ENCODE results near the gene MEF2C. TPM values are rescaled to one million over a fixed set of nuclear protein-coding genes. Genes with fewer than 3 reads are reported as not detected.

Gene MEF2C
- total and polyA plus RNA-seq, 2 of the 13 experiments (the other 11 are each of a cell fraction or from before 2014, with no cell fraction given), result 0.02 TPM; not detected in 1

DNA sequence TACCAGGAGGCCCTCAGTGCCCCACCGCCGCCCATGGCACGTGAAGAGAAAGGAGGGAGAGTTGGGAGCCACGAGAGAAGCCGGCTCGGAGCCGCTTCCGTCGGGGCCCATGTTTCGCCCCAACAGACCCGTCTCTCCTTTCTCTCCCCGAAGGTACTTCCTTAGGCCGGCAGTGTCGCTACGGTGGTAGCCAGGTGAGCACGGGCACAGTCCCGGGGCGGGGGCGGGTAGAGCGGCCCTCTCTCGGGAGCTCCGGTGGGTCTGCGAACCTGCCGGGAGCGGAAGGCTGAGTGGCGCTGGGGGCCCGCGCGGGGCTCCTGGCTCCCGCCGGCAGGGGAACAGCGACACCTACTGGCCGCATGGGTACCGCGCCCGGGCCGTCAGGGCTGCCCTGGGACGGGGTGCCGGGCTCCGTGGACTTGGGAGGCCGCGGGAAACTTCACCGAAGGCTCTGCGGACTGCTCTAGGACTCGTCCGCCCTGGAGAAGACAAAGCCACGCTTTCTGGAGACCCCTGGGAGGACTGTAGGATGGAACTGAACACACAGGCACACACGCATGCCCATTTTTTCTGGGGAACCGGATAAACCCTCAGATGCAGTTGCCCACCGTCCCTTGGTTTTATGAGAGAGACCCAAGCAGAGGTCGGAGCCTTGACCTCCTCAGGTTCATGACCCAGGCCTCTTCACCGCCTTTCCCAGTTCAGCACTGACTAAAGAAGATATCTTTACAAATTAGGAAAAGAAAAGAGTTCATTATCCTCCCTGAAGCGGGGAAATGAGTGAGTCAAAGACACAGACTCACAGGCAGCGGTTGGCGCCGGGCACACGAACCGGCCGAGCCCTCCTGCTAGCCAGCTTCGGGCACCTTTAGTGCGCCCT is 202.5 kb downstream of the MEF2C start:
- H3K36me3 ChIP-seq (replicated peaks in 1 of 2; ENCODE audit: control insufficient read depth in 1 of 2, insufficient read depth in 2 of 2, low read length in 2 of 2), result no peaks in the 10 kb centered on the region
- H3K27ac ChIP-seq (ENCODE audit: extremely low read length, insufficient read depth, low read length), result no peak overlapping the region
- peaks cover 2 to 74% of the 10 kb centered on the region in 2 experiments; a peak in 4 of 5 replicates for H3K27me3 ChIP-seq (ENCODE audit: control insufficient read depth in 1 of 2, insufficient read depth in 2 of 2, low read length in 2 of 2)
- no peaks in the 10 kb centered on the region for H4K20me1 ChIP-seq (ENCODE audit: insufficient read depth, low read length)
- POLR2A ChIA-PET, result no interaction called here
- H3K4me1 ChIP-seq (ENCODE audit: insufficient read depth, low read length), result no peaks in the 10 kb centered on the region
- H3K4me3 ChIP-seq (replicated peaks in 1 of 3; ENCODE audit: insufficient read depth in 1 of 3, low read depth in 2 of 3, low read length in 3 of 3), result peak overlapping the region; percentile 19 to 53 (median 40); a peak in 3 of 6 replicates
- BruUV-seq (replicated peaks), result no TSS peak
- ATAC-seq (peak; percentile 97), DNase-seq (ENCODE audit: low spot score) (peak; percentile 13), FAIRE-seq (no peak)
- in situ Hi-C loops (cut with HindIII; ENCODE audit: extremely low pct_ligation_motif_present, low pct_unique_long_range_greater_than_20kb) (loop anchor here (25.0 kb wide), 1 partner anchor 1268 kb away; the partner anchor contains the start of gene CCNH), intact Hi-C loops (cut with micrococcal nuclease; ENCODE audit: unreplicated experiment) (loop anchor here (1.0 kb wide), 2 partner anchors 539 to 899 kb away; no protein-coding TSS in a partner anchor)
- H3K9me3 ChIP-seq (ENCODE audit: low read length), result no peaks in the 10 kb centered on the region
- WGBS (ENCODE audit: low lambda C conversion rate), result 26% methylated on average over 28 of the region's 61 CpGs
- no peak overlapping the region for H2AFZ ChIP-seq (ENCODE audit: low read length)
- no peak overlapping the region for H3K9ac ChIP-seq (ENCODE audit: insufficient read depth, low read depth, low read length)
- peak overlapping the region; percentile 73 for H3K4me2 ChIP-seq (ENCODE audit: low read depth, low read length)
- no peaks in the 10 kb centered on the region for H3K79me2 ChIP-seq (ENCODE audit: insufficient read depth, low read length)
- CTCF ChIA-PET (ENCODE audit: low intra/inter-chr PET ratio, low total read pairs), result interaction anchor here (0.8 to 3.3 kb wide), 4 partner anchors 539 to 899 kb away, joined by 3 to 28 read pairs (median 4); no protein-coding TSS in a partner anchor
- TF ChIP-seq, protein P1, sequence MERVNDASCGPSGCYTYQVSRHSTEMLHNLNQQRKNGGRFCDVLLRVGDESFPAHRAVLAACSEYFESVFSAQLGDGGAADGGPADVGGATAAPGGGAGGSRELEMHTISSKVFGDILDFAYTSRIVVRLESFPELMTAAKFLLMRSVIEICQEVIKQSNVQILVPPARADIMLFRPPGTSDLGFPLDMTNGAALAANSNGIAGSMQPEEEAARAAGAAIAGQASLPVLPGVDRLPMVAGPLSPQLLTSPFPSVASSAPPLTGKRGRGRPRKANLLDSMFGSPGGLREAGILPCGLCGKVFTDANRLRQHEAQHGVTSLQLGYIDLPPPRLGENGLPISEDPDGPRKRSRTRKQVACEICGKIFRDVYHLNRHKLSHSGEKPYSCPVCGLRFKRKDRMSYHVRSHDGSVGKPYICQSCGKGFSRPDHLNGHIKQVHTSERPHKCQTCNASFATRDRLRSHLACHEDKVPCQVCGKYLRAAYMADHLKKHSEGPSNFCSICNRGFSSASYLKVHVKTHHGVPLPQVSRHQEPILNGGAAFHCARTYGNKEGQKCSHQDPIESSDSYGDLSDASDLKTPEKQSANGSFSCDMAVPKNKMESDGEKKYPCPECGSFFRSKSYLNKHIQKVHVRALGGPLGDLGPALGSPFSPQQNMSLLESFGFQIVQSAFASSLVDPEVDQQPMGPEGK (CRISPR knock-in tag; IDR thresholded peaks at IDR 0.05), result peak; percentile 80
- TF ChIP-seq RAD21 (CRISPR knock-in tag; IDR thresholded peaks at IDR 0.05), result peak; percentile 94
- 0 out of 2 replicates have a peak, but pooled peaks have one; percentile 45 for TF ChIP-seq PAX8 (CRISPR knock-in tag; IDR thresholded peaks at IDR 0.05; ENCODE audit: borderline replicate concordance)
- TF ChIP-seq FOXC1 (CRISPR knock-in tag; IDR thresholded peaks at IDR 0.05; ENCODE audit: borderline replicate concordance), result peak; percentile 70; the same call in 1 of the 2 replicates
- TF ChIP-seq ZNF605 (CRISPR knock-in tag; IDR thresholded peaks at IDR 0.05), result peak; percentile 64; the same call in 1 of the 2 replicates
- TF ChIP-seq AHR (CRISPR knock-in tag; IDR thresholded peaks at IDR 0.05), result peak; percentile 74; the same call in 1 of the 2 replicates
- TF ChIP-seq ZFY (CRISPR knock-in tag; IDR thresholded peaks at IDR 0.05), result peak; percentile 24; the same call in 1 of the 2 replicates
- TF ChIP-seq, protein P2, sequence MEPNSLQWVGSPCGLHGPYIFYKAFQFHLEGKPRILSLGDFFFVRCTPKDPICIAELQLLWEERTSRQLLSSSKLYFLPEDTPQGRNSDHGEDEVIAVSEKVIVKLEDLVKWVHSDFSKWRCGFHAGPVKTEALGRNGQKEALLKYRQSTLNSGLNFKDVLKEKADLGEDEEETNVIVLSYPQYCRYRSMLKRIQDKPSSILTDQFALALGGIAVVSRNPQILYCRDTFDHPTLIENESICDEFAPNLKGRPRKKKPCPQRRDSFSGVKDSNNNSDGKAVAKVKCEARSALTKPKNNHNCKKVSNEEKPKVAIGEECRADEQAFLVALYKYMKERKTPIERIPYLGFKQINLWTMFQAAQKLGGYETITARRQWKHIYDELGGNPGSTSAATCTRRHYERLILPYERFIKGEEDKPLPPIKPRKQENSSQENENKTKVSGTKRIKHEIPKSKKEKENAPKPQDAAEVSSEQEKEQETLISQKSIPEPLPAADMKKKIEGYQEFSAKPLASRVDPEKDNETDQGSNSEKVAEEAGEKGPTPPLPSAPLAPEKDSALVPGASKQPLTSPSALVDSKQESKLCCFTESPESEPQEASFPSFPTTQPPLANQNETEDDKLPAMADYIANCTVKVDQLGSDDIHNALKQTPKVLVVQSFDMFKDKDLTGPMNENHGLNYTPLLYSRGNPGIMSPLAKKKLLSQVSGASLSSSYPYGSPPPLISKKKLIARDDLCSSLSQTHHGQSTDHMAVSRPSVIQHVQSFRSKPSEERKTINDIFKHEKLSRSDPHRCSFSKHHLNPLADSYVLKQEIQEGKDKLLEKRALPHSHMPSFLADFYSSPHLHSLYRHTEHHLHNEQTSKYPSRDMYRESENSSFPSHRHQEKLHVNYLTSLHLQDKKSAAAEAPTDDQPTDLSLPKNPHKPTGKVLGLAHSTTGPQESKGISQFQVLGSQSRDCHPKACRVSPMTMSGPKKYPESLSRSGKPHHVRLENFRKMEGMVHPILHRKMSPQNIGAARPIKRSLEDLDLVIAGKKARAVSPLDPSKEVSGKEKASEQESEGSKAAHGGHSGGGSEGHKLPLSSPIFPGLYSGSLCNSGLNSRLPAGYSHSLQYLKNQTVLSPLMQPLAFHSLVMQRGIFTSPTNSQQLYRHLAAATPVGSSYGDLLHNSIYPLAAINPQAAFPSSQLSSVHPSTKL (CRISPR knock-in tag; IDR thresholded peaks at IDR 0.05), result peak; percentile 32; the same call in 1 of the 2 replicates
- TF ChIP-seq CBFB (CRISPR knock-in tag; IDR thresholded peaks at IDR 0.05), result peak; percentile 62; the same call in 1 of the 2 replicates
- TF ChIP-seq, protein P3, sequence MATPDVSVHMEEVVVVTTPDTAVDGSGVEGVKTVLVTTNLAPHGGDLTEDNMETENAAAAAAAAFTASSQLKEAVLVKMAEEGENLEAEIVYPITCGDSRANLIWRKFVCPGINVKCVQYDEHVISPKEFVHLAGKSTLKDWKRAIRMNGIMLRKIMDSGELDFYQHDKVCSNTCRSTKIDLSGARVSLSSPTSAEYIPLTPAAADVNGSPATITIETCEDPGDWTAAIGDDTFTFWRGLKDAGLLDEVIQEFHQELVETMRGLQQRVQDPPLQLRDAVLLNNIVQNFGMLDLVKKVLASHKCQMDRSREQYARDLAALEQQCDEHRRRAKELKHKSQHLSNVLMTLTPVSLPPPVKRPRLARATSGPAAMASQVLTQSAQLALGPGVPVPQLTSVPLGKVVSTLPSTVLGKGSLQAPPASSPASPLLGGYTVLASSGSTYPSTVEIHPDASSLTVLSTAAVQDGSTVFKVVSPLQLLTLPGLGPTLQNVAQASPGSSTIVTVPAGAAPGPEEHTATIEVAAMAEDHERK (CRISPR knock-in tag; IDR thresholded peaks at IDR 0.05; ENCODE audit: low read depth), result no peak
- 0 out of 2 replicates have a peak, but pooled peaks have one; percentile 36 for TF ChIP-seq EED (CRISPR knock-in tag; IDR thresholded peaks at IDR 0.05)
- TF ChIP-seq STAG1 (CRISPR knock-in tag; IDR thresholded peaks at IDR 0.05), result peak; percentile 94
- TF ChIP-seq ZNF547 (CRISPR knock-in tag; IDR thresholded peaks at IDR 0.05), result peak; percentile 28; the same call in 1 of the 2 replicates
- TF ChIP-seq LCORL (IDR thresholded peaks at IDR 0.05), result no peak
- peak; percentile 47; the same call in 1 of the 2 replicates for TF ChIP-seq LCORL (CRISPR knock-in tag; IDR thresholded peaks at IDR 0.05)
